HepG2 (cell line): ENCODE results near the gene THEM5. TPM values are rescaled to one million over a fixed set of nuclear protein-coding genes. Genes with fewer than 3 reads are reported as not detected.

Experiments used
- AHR ChIP-seq: IDR thresholded peaks from 2 replicates; pipeline ENCODE4 v1.6.1; 2018; ENCODE audit warnings: missing genetic modification reagents, missing compliant biosample characterization
- ARNT ChIP-seq: fragments of 450-650 bp; IDR thresholded peaks from 2 replicates; pipeline ENCODE4 v1.6.1; 2017
- EP300 ChIP-seq, 3 experiments: sonication (generic) in 1 of 3; formaldehyde crosslinking in 1 of 3; IDR thresholded peaks; 2 replicates each; pipeline versions ENCODE4 v1.5.1 to v1.6.1; 2011 to 2020; ENCODE audit warnings: low read depth in 2 of 3, low read length in 2 of 3, borderline replicate concordance in 1 of 3, improper control_type of control experiment in 1 of 3, mild to moderate bottlenecking in 1 of 3, missing genetic modification reagents in 1 of 3, moderate library complexity in 1 of 3
- FIP1L1 ChIP-seq: fragments of 200-400 bp; formaldehyde crosslinking; IDR thresholded peaks from 2 replicates; pipeline ENCODE4 v1.6.1; 2018; ENCODE audit warnings: low read depth, mild to moderate bottlenecking, low read length, moderate library complexity, borderline replicate concordance; ENCODE audit not compliant: insufficient read depth
- FOXA3 ChIP-seq: IDR thresholded peaks from 2 replicates; pipeline ENCODE4 v1.6.1; 2016; ENCODE audit warnings: missing genetic modification reagents, missing compliant biosample characterization
- FOXM1 ChIP-seq: sonication (generic); formaldehyde crosslinking; IDR thresholded peaks from 2 replicates; pipeline ENCODE4 v1.5.0; 2020; ENCODE audit warnings: missing genetic modification reagents
- HDAC2 ChIP-seq: sonication (generic); formaldehyde crosslinking; IDR thresholded peaks from 2 replicates; pipeline ENCODE4 v1.4.0; 2020; ENCODE audit warnings: missing genetic modification reagents
- HOXA7 ChIP-seq: sonication (generic); formaldehyde crosslinking; IDR thresholded peaks from 2 replicates; pipeline ENCODE4 v1.8.1; 2022; ENCODE audit warnings: mild to moderate bottlenecking, missing genetic modification reagents, moderate library complexity
- KDM5A ChIP-seq: fragments of 200-600 bp; sonication (generic); IDR thresholded peaks from 2 replicates; pipeline ENCODE4 v1.7.0; 2018; ENCODE audit warnings: antibody characterized with exemption, mild to moderate bottlenecking, low read length, borderline replicate concordance
- MAF1 ChIP-seq: sonication (generic); formaldehyde crosslinking; IDR thresholded peaks from 2 replicates; pipeline ENCODE4 v1.5.0; 2020; ENCODE audit warnings: missing genetic modification reagents, borderline replicate concordance
- MBNL3 ChIP-seq: fragments of 250-450 bp; sonication (Bioruptor Pico); conservative IDR thresholded peaks from 2 replicates; pipeline ENCODE4 v1.8.0; 2022; ENCODE audit warnings: mild to moderate bottlenecking, inconsistent platforms
- POLR2A ChIP-seq, 2 experiments: IDR thresholded peaks; 2 replicates each; pipeline ENCODE4 v1.6.1; 2011; ENCODE audit warnings: low read depth in 2 of 2, low read length in 2 of 2, mild to moderate bottlenecking in 1 of 2, moderate library complexity in 1 of 2; ENCODE audit not compliant: insufficient read depth in 1 of 2
- RXRB ChIP-seq: IDR thresholded peaks from 2 replicates; pipeline ENCODE4 v1.6.1; 2016; ENCODE audit warnings: borderline replicate concordance, missing genetic modification reagents, missing compliant biosample characterization
- SMARCC2 ChIP-seq: fragments of 450-650 bp; IDR thresholded peaks from 2 replicates; pipeline ENCODE4 v1.6.1; 2017; ENCODE audit warnings: antibody characterized with exemption, mild to moderate bottlenecking
- ZMYM4 ChIP-seq: sonication (generic); formaldehyde crosslinking; IDR thresholded peaks from 2 replicates; pipeline ENCODE4 v1.8.1; 2023; ENCODE audit warnings: mild to moderate bottlenecking, missing genetic modification reagents
- ZNF367 ChIP-seq: sonication (generic); formaldehyde crosslinking; IDR thresholded peaks from 2 replicates; pipeline ENCODE4 v1.4.0; 2020; ENCODE audit warnings: missing genetic modification reagents, borderline replicate concordance
- ZNF501 ChIP-seq: sonication (generic); formaldehyde crosslinking; IDR thresholded peaks from 2 replicates; pipeline ENCODE4 v1.5.1; 2020; ENCODE audit warnings: mild to moderate bottlenecking, moderate library complexity, missing genetic modification reagents
- ZSCAN12 ChIP-seq: sonication (generic); formaldehyde crosslinking; IDR thresholded peaks from 2 replicates; pipeline ENCODE4 v1.9.0; 2021; ENCODE audit warnings: mild to moderate bottlenecking, missing genetic modification reagents
- polyA plus RNA-seq, 8 experiments: library from polyadenylated mRNA; depleted of rRNA in 3 of 8; stranded (reverse) in 7 of 8; unstranded in 1 of 8; fragments of >200 nt; fragmentation: Illumina TruSeq in 4 of 8; extraction: Trizol in 4 of 8; gene quantifications; 2 replicates each; pipeline versions ENCODE4 v1.2.1 to v1.2.3, GENCODE V29; 2011 to 2016; ENCODE audit warnings: low read depth in 4 of 8, missing spikeins in 1 of 8, mixed read lengths in 1 of 8; ENCODE audit not compliant: insufficient read depth in 1 of 8
- total RNA-seq, 5 experiments: library from RNA; depleted of rRNA; stranded (reverse); fragments of >200 nt; fragmentation: Illumina TruSeq; extraction: Trizol; gene quantifications; 2 replicates each; pipeline ENCODE4 v1.2.3, GENCODE V29; 2016; ENCODE audit warnings: low read depth in 1 of 5
- TF ChIP-seq, protein P1 (sequence below): IDR thresholded peaks from 2 replicates; pipeline ENCODE4 v1.6.1; 2012; ENCODE audit warnings: inconsistent platforms
- TF ChIP-seq, protein P2 (sequence below): IDR thresholded peaks from 2 replicates; pipeline ENCODE4 v1.6.1; 2016; ENCODE audit warnings: missing compliant biosample characterization, missing genetic modification reagents, borderline replicate concordance
- TF ChIP-seq, protein P3 (sequence below): sonication (generic); formaldehyde crosslinking; IDR thresholded peaks from 2 replicates; pipeline ENCODE4 v1.4.0; 2020; ENCODE audit warnings: missing genetic modification reagents
- TF ChIP-seq, protein P4 (sequence below): sonication (generic); formaldehyde crosslinking; IDR thresholded peaks from 2 replicates; pipeline ENCODE4 v1.5.0; 2020; ENCODE audit warnings: missing genetic modification reagents
- TF ChIP-seq, protein P5 (sequence below): sonication (generic); formaldehyde crosslinking; IDR thresholded peaks from 2 replicates; pipeline ENCODE4 v1.5.0; 2020; ENCODE audit warnings: missing genetic modification reagents

Gene THEM5
- total and polyA plus RNA-seq, 2 of the 13 experiments (the other 11 are each of a cell fraction or from before 2014, with no cell fraction given) = not detected

DNA sequence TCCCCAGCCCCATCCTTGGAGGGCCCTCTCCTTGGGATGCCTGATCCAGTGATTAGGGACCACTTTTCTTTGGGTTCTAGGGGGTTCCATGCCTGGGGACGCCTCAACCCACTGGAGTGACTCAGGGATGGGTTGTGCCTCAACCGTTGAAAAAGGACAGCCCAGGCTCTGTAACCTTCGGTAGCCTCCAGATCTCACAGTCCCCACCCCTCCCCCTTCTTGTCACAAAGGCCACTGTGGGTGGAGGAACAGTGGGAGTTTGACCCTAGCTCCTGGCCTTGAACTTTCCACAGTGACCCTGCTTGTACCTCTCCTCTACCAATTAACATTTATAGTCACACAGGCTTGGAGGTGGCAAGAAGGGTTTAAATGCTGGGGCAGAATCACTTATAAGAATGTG, 19.3 kb downstream of the THEM5 start (continued):
- TF ChIP-seq SMARCC2 = no peak
- no peak for TF ChIP-seq MAF1
- no peak for TF ChIP-seq KDM5A
- no peak for TF ChIP-seq POLR2A (IDR thresholded peaks at IDR 0.05; ENCODE audit: insufficient read depth in 1 of 2, low read depth in 2 of 2, low read length in 2 of 2)
- TF ChIP-seq FOXM1 (CRISPR knock-in tag) = no peak
- TF ChIP-seq ARNT = no peak
- TF ChIP-seq, protein P1, sequence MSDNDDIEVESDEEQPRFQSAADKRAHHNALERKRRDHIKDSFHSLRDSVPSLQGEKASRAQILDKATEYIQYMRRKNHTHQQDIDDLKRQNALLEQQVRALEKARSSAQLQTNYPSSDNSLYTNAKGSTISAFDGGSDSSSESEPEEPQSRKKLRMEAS = peak; percentile 19; the same call in 1 of the 2 replicates
- TF ChIP-seq RXRB (CRISPR knock-in tag) = peak; percentile 83
- TF ChIP-seq, protein P2, sequence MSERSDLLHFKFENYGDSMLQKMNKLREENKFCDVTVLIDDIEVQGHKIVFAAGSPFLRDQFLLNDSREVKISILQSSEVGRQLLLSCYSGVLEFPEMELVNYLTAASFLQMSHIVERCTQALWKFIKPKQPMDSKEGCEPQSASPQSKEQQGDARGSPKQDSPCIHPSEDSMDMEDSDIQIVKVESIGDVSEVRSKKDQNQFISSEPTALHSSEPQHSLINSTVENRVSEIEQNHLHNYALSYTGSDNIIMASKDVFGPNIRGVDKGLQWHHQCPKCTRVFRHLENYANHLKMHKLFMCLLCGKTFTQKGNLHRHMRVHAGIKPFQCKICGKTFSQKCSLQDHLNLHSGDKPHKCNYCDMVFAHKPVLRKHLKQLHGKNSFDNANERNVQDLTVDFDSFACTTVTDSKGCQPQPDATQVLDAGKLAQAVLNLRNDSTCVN (CRISPR knock-in tag) = no peak
- no peak for TF ChIP-seq ZNF367
- no peak for TF ChIP-seq MBNL3 (CRISPR knock-in tag)
- peak; percentile 60; the same call in 1 of the 2 replicates for TF ChIP-seq ZMYM4
- TF ChIP-seq, protein P3, sequence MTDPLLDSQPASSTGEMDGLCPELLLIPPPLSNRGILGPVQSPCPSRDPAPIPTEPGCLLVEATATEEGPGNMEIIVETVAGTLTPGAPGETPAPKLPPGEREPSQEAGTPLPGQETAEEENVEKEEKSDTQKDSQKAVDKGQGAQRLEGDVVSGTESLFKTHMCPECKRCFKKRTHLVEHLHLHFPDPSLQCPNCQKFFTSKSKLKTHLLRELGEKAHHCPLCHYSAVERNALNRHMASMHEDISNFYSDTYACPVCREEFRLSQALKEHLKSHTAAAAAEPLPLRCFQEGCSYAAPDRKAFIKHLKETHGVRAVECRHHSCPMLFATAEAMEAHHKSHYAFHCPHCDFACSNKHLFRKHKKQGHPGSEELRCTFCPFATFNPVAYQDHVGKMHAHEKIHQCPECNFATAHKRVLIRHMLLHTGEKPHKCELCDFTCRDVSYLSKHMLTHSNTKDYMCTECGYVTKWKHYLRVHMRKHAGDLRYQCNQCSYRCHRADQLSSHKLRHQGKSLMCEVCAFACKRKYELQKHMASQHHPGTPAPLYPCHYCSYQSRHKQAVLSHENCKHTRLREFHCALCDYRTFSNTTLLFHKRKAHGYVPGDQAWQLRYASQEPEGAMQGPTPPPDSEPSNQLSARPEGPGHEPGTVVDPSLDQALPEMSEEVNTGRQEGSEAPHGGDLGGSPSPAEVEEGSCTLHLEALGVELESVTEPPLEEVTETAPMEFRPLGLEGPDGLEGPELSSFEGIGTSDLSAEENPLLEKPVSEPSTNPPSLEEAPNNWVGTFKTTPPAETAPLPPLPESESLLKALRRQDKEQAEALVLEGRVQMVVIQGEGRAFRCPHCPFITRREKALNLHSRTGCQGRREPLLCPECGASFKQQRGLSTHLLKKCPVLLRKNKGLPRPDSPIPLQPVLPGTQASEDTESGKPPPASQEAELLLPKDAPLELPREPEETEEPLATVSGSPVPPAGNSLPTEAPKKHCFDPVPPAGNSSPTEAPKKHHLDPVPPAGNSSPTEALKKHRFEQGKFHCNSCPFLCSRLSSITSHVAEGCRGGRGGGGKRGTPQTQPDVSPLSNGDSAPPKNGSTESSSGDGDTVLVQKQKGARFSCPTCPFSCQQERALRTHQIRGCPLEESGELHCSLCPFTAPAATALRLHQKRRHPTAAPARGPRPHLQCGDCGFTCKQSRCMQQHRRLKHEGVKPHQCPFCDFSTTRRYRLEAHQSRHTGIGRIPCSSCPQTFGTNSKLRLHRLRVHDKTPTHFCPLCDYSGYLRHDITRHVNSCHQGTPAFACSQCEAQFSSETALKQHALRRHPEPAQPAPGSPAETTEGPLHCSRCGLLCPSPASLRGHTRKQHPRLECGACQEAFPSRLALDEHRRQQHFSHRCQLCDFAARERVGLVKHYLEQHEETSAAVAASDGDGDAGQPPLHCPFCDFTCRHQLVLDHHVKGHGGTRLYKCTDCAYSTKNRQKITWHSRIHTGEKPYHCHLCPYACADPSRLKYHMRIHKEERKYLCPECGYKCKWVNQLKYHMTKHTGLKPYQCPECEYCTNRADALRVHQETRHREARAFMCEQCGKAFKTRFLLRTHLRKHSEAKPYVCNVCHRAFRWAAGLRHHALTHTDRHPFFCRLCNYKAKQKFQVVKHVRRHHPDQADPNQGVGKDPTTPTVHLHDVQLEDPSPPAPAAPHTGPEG (CRISPR knock-in tag) = no peak
- no peak for TF ChIP-seq ZNF501
- TF ChIP-seq ZSCAN12 = no peak
- peak in 1 of 2 experiments; percentile 75; a peak in 1 of 4 replicates for TF ChIP-seq EP300 (IDR thresholded peaks at IDR 0.05; ENCODE audit: low read depth in 2 of 2, low read length in 2 of 2)
- no peak; the same call in 1 of the 2 replicates for TF ChIP-seq EP300 (CRISPR knock-in tag; IDR thresholded peaks at IDR 0.05; ENCODE audit: borderline replicate concordance)
- no peak for TF ChIP-seq HOXA7
- TF ChIP-seq, protein P4, sequence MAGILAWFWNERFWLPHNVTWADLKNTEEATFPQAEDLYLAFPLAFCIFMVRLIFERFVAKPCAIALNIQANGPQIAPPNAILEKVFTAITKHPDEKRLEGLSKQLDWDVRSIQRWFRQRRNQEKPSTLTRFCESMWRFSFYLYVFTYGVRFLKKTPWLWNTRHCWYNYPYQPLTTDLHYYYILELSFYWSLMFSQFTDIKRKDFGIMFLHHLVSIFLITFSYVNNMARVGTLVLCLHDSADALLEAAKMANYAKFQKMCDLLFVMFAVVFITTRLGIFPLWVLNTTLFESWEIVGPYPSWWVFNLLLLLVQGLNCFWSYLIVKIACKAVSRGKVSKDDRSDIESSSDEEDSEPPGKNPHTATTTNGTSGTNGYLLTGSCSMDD (CRISPR knock-in tag) = no peak
- TF ChIP-seq, protein P5, sequence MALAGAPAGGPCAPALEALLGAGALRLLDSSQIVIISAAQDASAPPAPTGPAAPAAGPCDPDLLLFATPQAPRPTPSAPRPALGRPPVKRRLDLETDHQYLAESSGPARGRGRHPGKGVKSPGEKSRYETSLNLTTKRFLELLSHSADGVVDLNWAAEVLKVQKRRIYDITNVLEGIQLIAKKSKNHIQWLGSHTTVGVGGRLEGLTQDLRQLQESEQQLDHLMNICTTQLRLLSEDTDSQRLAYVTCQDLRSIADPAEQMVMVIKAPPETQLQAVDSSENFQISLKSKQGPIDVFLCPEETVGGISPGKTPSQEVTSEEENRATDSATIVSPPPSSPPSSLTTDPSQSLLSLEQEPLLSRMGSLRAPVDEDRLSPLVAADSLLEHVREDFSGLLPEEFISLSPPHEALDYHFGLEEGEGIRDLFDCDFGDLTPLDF (CRISPR knock-in tag) = no peak
- 0 out of 2 replicates have a peak, but pooled peaks have one; percentile 20 for TF ChIP-seq FOXA3
- peak; percentile 43; the same call in 1 of the 2 replicates for TF ChIP-seq HDAC2 (CRISPR knock-in tag)
- TF ChIP-seq FIP1L1 = no peak
- no peak for TF ChIP-seq AHR (CRISPR knock-in tag)
